NCI-H446 (cell line): ENCODE measurements around the gene NUBP1.

Experiments
- DNase-seq, 2 experiments: peaks; one replicate each; lab custom pipeline; 2025; lab: John Stamatoyannopoulos, UW

Gene NUBP1

DNA sequence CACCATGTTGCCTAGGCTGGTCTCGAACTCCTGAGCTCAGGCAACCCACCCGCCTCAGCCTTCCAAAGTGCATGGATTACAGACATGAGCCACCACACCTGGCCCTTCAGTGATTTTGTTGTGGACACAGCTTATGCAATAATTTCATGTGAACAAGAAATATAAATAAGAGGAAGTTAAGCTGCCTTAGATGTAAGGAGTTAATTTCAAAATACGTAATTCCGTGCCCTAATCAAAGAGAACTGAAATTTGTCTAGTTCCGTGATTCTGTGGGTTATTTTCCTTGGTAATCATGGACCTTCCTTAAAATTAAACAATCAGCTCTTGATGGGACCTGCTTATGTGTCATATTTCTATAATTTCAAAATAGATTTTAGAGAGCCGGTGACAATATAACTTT, 63.1 kb downstream of the NUBP1 start:
- no peak for DNase-seq

DNA sequence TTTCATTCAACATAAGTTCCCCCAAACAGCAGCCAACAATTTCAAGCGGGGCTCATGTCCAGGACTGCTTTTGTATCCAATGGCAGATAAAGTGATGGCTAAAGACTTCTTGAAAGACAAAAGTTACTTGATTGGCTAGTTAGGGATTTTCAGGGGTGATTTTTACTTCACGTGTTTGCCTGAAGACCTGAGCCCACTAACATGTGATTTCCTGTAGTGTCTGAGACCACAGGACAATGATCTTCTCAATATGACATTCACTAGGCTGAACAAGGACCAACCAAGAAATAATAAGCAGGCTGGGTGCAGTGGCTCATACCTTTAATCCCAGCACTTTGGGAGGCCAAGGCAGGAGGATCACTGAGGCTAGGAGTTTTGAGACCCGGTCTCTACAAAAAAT, 64.6 kb downstream of the NUBP1 start:
- DNase-seq = no peak

DNA sequence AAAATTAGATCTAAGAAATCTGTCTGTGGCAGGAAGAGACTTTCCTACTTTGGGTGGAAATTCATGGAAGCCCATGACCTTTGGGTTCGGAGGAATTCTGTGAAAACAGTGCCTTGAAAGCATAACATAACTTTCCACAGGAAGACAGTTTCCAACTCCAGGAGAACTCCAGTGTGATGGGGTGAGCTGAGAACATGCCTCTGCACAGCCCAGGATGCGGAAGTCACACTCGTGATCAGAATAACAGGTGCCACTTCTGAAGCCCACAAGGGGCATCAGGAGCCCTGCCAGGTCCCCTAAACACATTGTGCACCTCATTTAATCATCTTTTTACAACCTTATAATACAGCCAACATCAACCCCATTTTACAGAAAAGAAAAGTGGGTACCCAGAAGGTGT, 65.2 kb downstream of the NUBP1 start:
- DNase-seq = no peak

DNA sequence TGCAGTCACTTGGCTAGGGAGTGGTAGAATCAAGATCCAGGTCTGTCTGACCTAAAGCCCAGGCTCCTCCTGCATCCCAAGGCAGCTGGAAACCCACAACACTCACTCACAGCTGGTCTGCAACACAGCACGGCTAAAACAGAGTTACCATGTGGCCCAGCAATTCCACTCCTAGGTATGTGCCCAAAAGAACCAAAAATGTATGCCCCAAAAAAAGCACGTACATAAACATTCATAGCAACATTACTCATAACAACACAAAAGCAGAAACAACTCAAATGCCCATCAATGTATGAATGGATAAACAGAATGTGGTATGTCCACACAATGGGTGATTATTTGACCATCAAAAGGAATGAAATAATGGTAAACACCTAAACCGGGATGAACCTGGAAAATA, 66.1 kb downstream of the NUBP1 start:
- no peak for DNase-seq

DNA sequence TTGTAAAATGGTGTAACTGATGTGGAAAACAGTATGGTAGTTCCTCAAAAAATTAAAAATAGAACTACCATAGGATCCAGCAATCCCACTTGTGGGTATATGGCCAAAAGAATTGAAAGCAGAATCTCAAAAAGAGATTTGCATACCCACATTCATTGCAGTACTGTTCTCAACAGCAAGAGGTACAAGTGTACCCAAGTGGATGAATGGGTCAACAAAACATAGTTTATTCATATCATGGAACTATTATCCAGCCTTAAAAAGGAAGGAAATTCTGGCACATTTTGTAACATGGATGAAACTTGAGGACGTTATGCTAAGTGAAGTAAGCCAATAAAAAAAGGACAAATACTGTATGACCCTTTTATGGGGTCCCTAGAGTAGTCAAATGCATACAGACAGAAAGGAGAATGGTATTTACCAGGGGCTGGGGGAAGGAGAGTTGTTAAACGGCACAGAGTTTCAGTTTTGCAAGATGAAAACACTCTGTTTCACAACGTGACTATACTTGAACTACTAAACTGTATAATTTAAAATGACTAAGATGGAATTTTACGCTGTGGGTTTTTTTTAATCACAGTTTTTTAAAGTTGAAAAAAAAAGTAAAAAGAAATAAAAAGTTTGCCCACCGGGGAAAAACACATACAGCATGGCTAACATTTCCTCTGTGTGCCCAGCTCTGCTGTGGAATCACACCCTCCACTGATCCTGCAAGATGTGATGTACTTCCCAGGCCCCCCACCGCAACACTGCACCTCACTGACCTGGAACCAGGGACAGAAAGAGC, 68.9 kb downstream of the NUBP1 start:
- no peak for DNase-seq

DNA sequence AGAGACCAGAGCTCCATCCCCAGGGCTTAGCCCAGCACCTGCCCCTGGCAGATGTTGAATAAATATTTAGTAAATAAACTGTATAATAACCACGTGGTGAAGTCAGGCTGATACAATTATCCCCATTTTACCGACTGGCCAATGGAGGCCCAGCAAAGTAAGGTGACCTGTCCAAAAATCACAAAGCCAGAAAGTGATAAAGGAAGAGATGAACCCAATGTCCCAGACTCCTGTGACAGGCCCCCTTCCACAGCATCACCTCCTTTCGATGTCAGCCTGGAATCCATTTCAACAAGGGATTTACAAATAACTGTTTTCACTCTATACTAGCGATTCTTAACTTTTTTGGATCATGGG, 69.4 kb downstream of the NUBP1 start:
- no peak for DNase-seq

DNA sequence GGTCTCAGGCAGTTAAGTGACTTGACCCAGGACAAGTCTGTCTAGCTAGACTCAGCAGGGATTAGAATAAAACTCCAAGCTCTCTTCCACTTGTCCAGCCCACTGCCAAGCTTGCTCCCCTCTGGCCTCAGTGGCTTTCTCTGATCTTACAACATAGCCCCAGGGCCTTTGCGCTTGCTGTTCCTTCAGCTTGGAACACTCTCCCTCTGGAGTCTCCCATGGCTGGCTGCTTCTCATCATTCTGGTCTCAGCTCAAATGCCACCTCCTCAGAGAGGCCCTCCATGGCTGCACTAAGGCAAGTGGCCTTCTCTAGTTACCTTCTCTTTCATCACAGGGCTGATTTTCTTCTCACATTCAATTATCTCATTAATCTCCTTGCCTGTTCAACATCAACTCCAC, 73.9 kb downstream of the NUBP1 start:
- DNase-seq = no peak

DNA sequence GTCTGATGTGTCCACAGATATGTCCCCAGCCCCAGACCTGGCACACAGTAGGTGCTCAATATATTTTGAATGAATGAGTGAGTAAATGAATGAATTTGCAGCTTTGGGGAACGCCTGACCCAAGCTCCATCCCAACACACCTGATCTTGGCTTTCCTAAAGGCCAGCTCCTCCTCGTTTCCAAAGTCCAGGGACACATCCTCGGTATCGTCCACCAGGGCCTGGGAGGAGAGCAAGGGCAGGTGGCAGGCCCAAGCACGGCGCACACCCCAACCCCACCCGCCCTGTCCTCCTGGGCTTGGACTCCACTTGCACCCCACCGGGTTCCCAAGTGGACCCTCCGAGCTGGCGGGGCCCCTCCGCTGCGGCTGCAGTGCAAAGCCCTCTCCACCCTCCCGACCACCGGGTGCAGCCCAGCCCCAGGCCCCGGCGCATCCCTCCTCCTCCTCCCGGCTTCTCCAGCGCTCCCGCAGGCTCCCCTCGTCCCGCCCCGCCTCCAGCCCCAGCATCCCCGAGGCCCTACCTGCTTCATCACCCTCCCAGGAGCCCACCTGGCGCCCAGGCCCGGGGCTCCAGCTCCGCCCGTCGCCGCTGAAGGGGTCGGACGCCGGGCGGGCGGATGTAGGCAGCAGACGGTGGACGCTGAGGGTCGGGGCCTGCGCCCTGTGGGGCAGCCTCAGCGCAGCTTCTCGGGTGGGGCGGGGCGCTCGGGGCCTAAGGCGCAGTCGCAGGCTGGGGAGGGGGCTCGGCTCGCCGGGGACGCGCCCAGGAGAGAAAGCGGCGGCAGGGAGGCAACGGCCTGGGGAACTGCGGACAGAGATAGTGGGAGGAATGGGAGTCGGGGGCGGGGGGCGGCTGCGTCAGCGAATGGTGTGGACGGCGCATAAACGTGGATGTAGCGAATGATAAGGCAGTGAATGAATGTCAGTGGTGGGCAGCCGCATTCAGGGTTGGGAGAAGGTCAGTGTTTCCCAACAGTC, 74.6 kb downstream of the NUBP1 start, which contains the start of gene TVP23A:
Gene TVP23A (minus strand): TSS at position 832 of the 979 bp plus-strand sequence. CDS start 301 bp downstream, at position 531.
- no peak for DNase-seq
